HEK293 (cell line): ENCODE measurements around the gene YWHAE.

ENCODE experiments used
- CTCF ChIA-PET: fragments of 350-600 bp; formaldehyde crosslinking; extraction: SDS; loops from one replicate; lab custom pipeline; 2021; ENCODE audit warnings: antibody characterized with exemption; lab: Yijun Ruan, JAX
- POLR2A ChIA-PET: fragments of 300-600 bp; formaldehyde crosslinking; extraction: SDS; loops from one replicate; lab custom pipeline; 2020; ENCODE audit warnings: antibody characterized with exemption, inconsistent platforms; lab: Yijun Ruan, JAX
- H3K27ac ChIP-seq: fragments of 200-500 bp; sonication (Bioruptor generic); 2 replicates; pipeline ENCODE4 v1.5.1; 2014; ENCODE audit warnings: low read depth, low read length, control low read depth, inconsistent platforms; ENCODE audit errors: extremely low read depth
- H3K36me3 ChIP-seq, 2 experiments: fragments of 200-500 bp in 1 of 2; sonication (Bioruptor generic) in 1 of 2; 1 replicate in 1 of 2; 2 replicates in 1 of 2; pipeline ENCODE4 v1.5.1; 2014 to 2017; ENCODE audit warnings: inconsistent platforms in 2 of 2, low read length in 2 of 2; ENCODE audit not compliant: control insufficient read depth in 2 of 2, insufficient read depth in 1 of 2
- H3K4me1 ChIP-seq: fragments of 200-500 bp; sonication (Bioruptor generic); 2 replicates; pipeline ENCODE4 v1.5.1; 2014; ENCODE audit warnings: mild to moderate bottlenecking, low read length, inconsistent platforms; ENCODE audit not compliant: control insufficient read depth, insufficient read depth
- H3K4me3 ChIP-seq: 2 replicates; pipeline ENCODE4 v1.5.1; 2011; ENCODE audit warnings: low read depth, mild to moderate bottlenecking, control low read depth, low read length, moderate library complexity
- H3K9me3 ChIP-seq: fragments of 200-500 bp; sonication (Bioruptor generic); 2 replicates; pipeline ENCODE4 v1.5.1; 2014; ENCODE audit warnings: low read depth, low read length, inconsistent platforms; ENCODE audit not compliant: control insufficient read depth, insufficient read depth
- FEZF1 ChIP-seq: fragments of 450-650 bp; formaldehyde crosslinking; IDR thresholded peaks from 2 replicates; pipeline ENCODE4 v1.5.1; 2016; ENCODE audit warnings: missing biosample characterization, missing genetic modification characterization
- GLIS1 ChIP-seq: fragments of 450-650 bp; formaldehyde crosslinking; IDR thresholded peaks from 2 replicates; pipeline ENCODE4 v1.5.1; 2016; ENCODE audit warnings: missing biosample characterization, missing genetic modification characterization
- GLIS2 ChIP-seq: fragments of 450-650 bp; formaldehyde crosslinking; IDR thresholded peaks from 2 replicates; pipeline ENCODE4 v1.5.1; 2016; ENCODE audit warnings: missing biosample characterization, missing genetic modification characterization
- IKZF3 ChIP-seq: fragments of 450-650 bp; IDR thresholded peaks from 2 replicates; pipeline ENCODE4 v1.5.0; 2018; ENCODE audit warnings: missing biosample characterization, mild to moderate bottlenecking, missing genetic modification characterization, moderate library complexity
- KLF1 ChIP-seq: fragments of 450-650 bp; formaldehyde crosslinking; IDR thresholded peaks from 2 replicates; pipeline ENCODE4 v1.5.1; 2016; ENCODE audit warnings: missing biosample characterization, missing genetic modification characterization
- PBX3 ChIP-seq: sonication (generic); formaldehyde crosslinking; IDR thresholded peaks from 2 replicates; pipeline ENCODE4 v1.8.1; 2022; ENCODE audit warnings: mild to moderate bottlenecking, moderate library complexity, missing genetic modification reagents
- PRDM6 ChIP-seq: fragments of 450-650 bp; formaldehyde crosslinking; IDR thresholded peaks from 2 replicates; pipeline ENCODE4 v1.5.1; 2017; ENCODE audit warnings: missing biosample characterization, missing genetic modification characterization
- ZBTB17 ChIP-seq: fragments of 450-650 bp; formaldehyde crosslinking; IDR thresholded peaks from 2 replicates; pipeline ENCODE4 v1.5.1; 2016; ENCODE audit warnings: missing biosample characterization, missing genetic modification characterization
- ZBTB21 ChIP-seq: fragments of 450-650 bp; formaldehyde crosslinking; IDR thresholded peaks from 2 replicates; pipeline ENCODE4 v1.5.1; 2017; ENCODE audit warnings: missing biosample characterization, missing genetic modification characterization
- ZBTB8A ChIP-seq: fragments of 450-650 bp; formaldehyde crosslinking; IDR thresholded peaks from 2 replicates; pipeline ENCODE4 v1.5.1; 2016; ENCODE audit warnings: missing biosample characterization, missing genetic modification characterization
- ZFHX2 ChIP-seq: fragments of 450-650 bp; formaldehyde crosslinking; conservative IDR thresholded peaks from 2 replicates; pipeline ENCODE4 v1.5.1; 2016; ENCODE audit warnings: missing biosample characterization, missing genetic modification characterization
- ZFP69B ChIP-seq: fragments of 450-650 bp; formaldehyde crosslinking; IDR thresholded peaks from 2 replicates; pipeline ENCODE4 v1.5.1; 2016; ENCODE audit warnings: missing biosample characterization, missing genetic modification characterization
- ZIC2 ChIP-seq: fragments of 450-650 bp; formaldehyde crosslinking; IDR thresholded peaks from 2 replicates; pipeline ENCODE4 v1.5.1; 2016; ENCODE audit warnings: missing biosample characterization, missing genetic modification characterization
- ZNF24 ChIP-seq: fragments of 450-650 bp; formaldehyde crosslinking; IDR thresholded peaks from 2 replicates; pipeline ENCODE4 v1.5.1; 2016; ENCODE audit warnings: missing biosample characterization, missing genetic modification characterization
- ZNF341 ChIP-seq: fragments of 450-650 bp; formaldehyde crosslinking; IDR thresholded peaks from 2 replicates; pipeline ENCODE4; 2016; ENCODE audit warnings: low read depth, missing biosample characterization, missing genetic modification characterization
- ZNF473 ChIP-seq: fragments of 450-650 bp; formaldehyde crosslinking; IDR thresholded peaks from 2 replicates; pipeline ENCODE4 v1.5.1; 2017; ENCODE audit warnings: missing biosample characterization, missing genetic modification characterization
- ZNF488 ChIP-seq: fragments of 450-650 bp; formaldehyde crosslinking; IDR thresholded peaks from 2 replicates; pipeline ENCODE4 v1.5.1; 2016; ENCODE audit warnings: missing biosample characterization, missing genetic modification characterization
- ZNF530 ChIP-seq: fragments of 450-650 bp; formaldehyde crosslinking; IDR thresholded peaks from 2 replicates; pipeline ENCODE4 v1.5.1; 2016; ENCODE audit warnings: low read depth, missing biosample characterization, missing genetic modification characterization
- ZNF548 ChIP-seq: fragments of 450-650 bp; formaldehyde crosslinking; IDR thresholded peaks from 2 replicates; pipeline ENCODE4 v1.5.1; 2016; ENCODE audit warnings: missing biosample characterization, missing genetic modification characterization
- ZNF580 ChIP-seq: fragments of 450-650 bp; formaldehyde crosslinking; IDR thresholded peaks from 2 replicates; pipeline ENCODE4 v1.5.1; 2016; ENCODE audit warnings: missing biosample characterization, missing genetic modification characterization
- ZNF600 ChIP-seq: fragments of 450-650 bp; formaldehyde crosslinking; IDR thresholded peaks from 2 replicates; pipeline ENCODE4 v1.5.1; 2016; ENCODE audit warnings: missing biosample characterization, missing genetic modification characterization
- ZNF639 ChIP-seq: fragments of 450-650 bp; formaldehyde crosslinking; IDR thresholded peaks from 2 replicates; pipeline ENCODE4 v1.5.1; 2016; ENCODE audit warnings: missing biosample characterization, missing genetic modification characterization

YWHAE gene

GRCh38 chr17:1315409-1315808 lies 84.6 kb downstream of the YWHAE start:
- Histone ChIP-seq H3K4me1 (peaks cover 13% of the 10 kb centered on the region), H3K9me3 (no peaks in the 10 kb centered on the region), H3K36me3 (no peaks in the 10 kb centered on the region; a peak in 1 of 3 replicates), H3K27ac (peak overlapping the region; percentile 1; the same call in 1 of the 2 replicates), H3K4me3 (no peak overlapping the region)
- ChIA-PET POLR2A (no interaction called here), CTCF (interaction anchor here (2.0 kb wide), 1 partner anchor 17 kb away, joined by 5 read pairs; no protein-coding TSS in a partner anchor)
- no peak for TF ChIP-seq ZNF473 (tag by site-specific recombination)
- no peak for TF ChIP-seq ZBTB8A (tag by site-specific recombination)
- TF ChIP-seq ZNF600, result peak; percentile 38; the same call in 1 of the 2 replicates
- TF ChIP-seq ZNF488, result no peak
- no peak for TF ChIP-seq ZIC2 (tag by site-specific recombination)
- TF ChIP-seq ZNF548 (tag by site-specific recombination), result no peak
- TF ChIP-seq GLIS2 (tag by site-specific recombination), result no peak
- TF ChIP-seq ZNF639 (tag by site-specific recombination), result no peak
- no peak for TF ChIP-seq ZBTB21 (tag by site-specific recombination)

GRCh38 chr17:1313270-1314005 lies 86.6 kb downstream of the YWHAE start:
- ChIA-PET CTCF (interaction anchor here (0.6 to 2.0 kb wide), 2 partner anchors 19 to 34 kb away, joined by 3 to 5 read pairs; partner anchors contain the start of gene TRARG1), POLR2A (no interaction called here)
- TF ChIP-seq PBX3 (CRISPR knock-in tag) (no peak), IKZF3 (peak; percentile 60; the same call in 1 of the 2 replicates)

GRCh38 chr17:1312261-1312870 lies 87.7 kb downstream of the YWHAE start:
- ChIA-PET POLR2A (no interaction called here), CTCF (interaction anchor here (0.5 kb wide), 1 partner anchor 15 kb away, joined by 3 read pairs; no protein-coding TSS in a partner anchor)
- H3K9me3 ChIP-seq, result no peaks in the 10 kb centered on the region
- no peak overlapping the region for H3K27ac ChIP-seq
- no peaks in the 10 kb centered on the region; a peak in 1 of 3 replicates for H3K36me3 ChIP-seq
- H3K4me3 ChIP-seq, result no peak overlapping the region
- peaks cover 13% of the 10 kb centered on the region for H3K4me1 ChIP-seq
- 0 out of 2 replicates have a peak, but pooled peaks have one; percentile 64 for TF ChIP-seq IKZF3
- no peak for TF ChIP-seq PRDM6
- no peak for TF ChIP-seq ZNF530 (tag by site-specific recombination)
- no peak for TF ChIP-seq ZNF24 (tag by site-specific recombination)
- TF ChIP-seq ZBTB17 (tag by site-specific recombination), result 0 out of 2 replicates have a peak, but pooled peaks have one; percentile 12
- TF ChIP-seq ZNF600, result no peak
- peak; percentile 35; the same call in 1 of the 2 replicates for TF ChIP-seq GLIS2 (tag by site-specific recombination)
- TF ChIP-seq KLF1 (tag by site-specific recombination), result no peak
- TF ChIP-seq ZFP69B (tag by site-specific recombination), result peak; percentile 71; the same call in 1 of the 2 replicates
- no peak for TF ChIP-seq FEZF1 (tag by site-specific recombination)
- peak; percentile 44; the same call in 1 of the 2 replicates for TF ChIP-seq ZNF341 (tag by site-specific recombination)
- 0 out of 2 replicates have a peak, but pooled peaks have one; percentile 11 for TF ChIP-seq ZNF580 (tag by site-specific recombination)
- TF ChIP-seq GLIS1 (tag by site-specific recombination), result peak; percentile 11; the same call in 1 of the 2 replicates
- TF ChIP-seq ZFHX2, result peak; percentile 67

More at GRCh38 chr17:1313270-1314005, 86.6 kb downstream of the YWHAE start:
- peaks cover 13% of the 10 kb centered on the region for H3K4me1 ChIP-seq
- no peak overlapping the region for H3K4me3 ChIP-seq
- H3K9me3 ChIP-seq, result no peaks in the 10 kb centered on the region
- no peaks in the 10 kb centered on the region; a peak in 1 of 3 replicates for H3K36me3 ChIP-seq
- no peak overlapping the region for H3K27ac ChIP-seq
